GM12878 (cell line): ENCODE data around the gene ZNF615. TPM values are rescaled to one million over a fixed set of nuclear protein-coding genes. Genes with fewer than 3 reads are reported as not detected.
"Not testable (repeated sequence)": the region's sequence is repeated elsewhere in the genome, so short reads cannot be mapped to it uniquely, and the experiment has no call there.

Experiments
- ATAC-seq: fragments of 200-7000 bp; cut with Tn5 transposase; 3 replicates; pipeline ENCODE4 v1.9.1; 2020; ENCODE audit warnings: mild to moderate bottlenecking, moderate library complexity
- BruUV-seq: library from RNA; stranded (reverse); fragments of 400-500 nt; replicated peaks from 2 replicates; lab custom pipeline; 2021; lab: Mats Ljungman, UMichigan
- CTCF ChIA-PET: fragments of 300-600 bp; sonication (Branson Sonifier 250); formaldehyde crosslinking; extraction: SDS; loops from one replicate; lab custom pipeline; 2021; ENCODE audit warnings: inconsistent platforms; lab: Yijun Ruan, JAX
- POLR2A ChIA-PET: fragments of 350-600 bp; formaldehyde crosslinking; extraction: SDS; loops from one replicate; lab custom pipeline; 2021; ENCODE audit warnings: inconsistent platforms; lab: Charles Lee
- RAD21 ChIA-PET: fragments of 300-600 bp; sonication (Branson Sonifier 250); formaldehyde crosslinking; loops from one replicate; lab custom pipeline; 2023; ENCODE audit warnings: antibody characterized with exemption; ENCODE audit not compliant: unreplicated experiment; lab: Charles Lee
- SMC1A ChIA-PET: fragments of 300-600 bp; sonication (Branson Sonifier 250); formaldehyde crosslinking; loops from one replicate; lab custom pipeline; 2023; ENCODE audit not compliant: unreplicated experiment, uncharacterized antibody; lab: Charles Lee
- DNase-seq: peaks from one replicate; pipeline ENCODE4 v3.0.0-alpha.2; 2011; ENCODE audit warnings: low read depth, low spot score
- FAIRE-seq: peaks from 3 replicates; lab custom pipeline; 2011; peaks lifted over from hg19 to GRCh38; lab: Jason Lieb, UNC
- H2AFZ ChIP-seq: 2 replicates; pipeline ENCODE4 v1.6.0; 2011; ENCODE audit warnings: low read depth, low read length, control low read depth; ENCODE audit not compliant: control insufficient read depth
- H3K27ac ChIP-seq: 2 replicates; pipeline ENCODE4 v1.5.1; 2011; ENCODE audit warnings: control low read depth; ENCODE audit not compliant: control insufficient read depth, insufficient read depth
- H3K27me3 ChIP-seq, 2 experiments: replicated peaks in 1 of 2; 2 replicates each; pipeline versions ENCODE4 v1.6.0 to v1.6.1; 2011; ENCODE audit warnings: low read length in 1 of 2; ENCODE audit not compliant: control insufficient read depth in 2 of 2, insufficient read depth in 2 of 2
- H3K36me3 ChIP-seq, 2 experiments: 2 replicates each; pipeline ENCODE4 v1.5.1; 2011; ENCODE audit warnings: low read length in 1 of 2; ENCODE audit not compliant: control insufficient read depth in 2 of 2, insufficient read depth in 2 of 2
- H3K4me1 ChIP-seq: 2 replicates; pipeline ENCODE4 v1.6.1; 2011; ENCODE audit warnings: mild to moderate bottlenecking, low read length, moderate library complexity, mixed read lengths; ENCODE audit not compliant: control insufficient read depth, insufficient read depth
- H3K4me2 ChIP-seq: 2 replicates; pipeline ENCODE4 v1.6.0; 2011; ENCODE audit warnings: control low read depth; ENCODE audit not compliant: control insufficient read depth, insufficient read depth
- H3K4me3 ChIP-seq: fragments of 200-600 bp; sonication (generic); 2 replicates; pipeline ENCODE4 v1.5.1; 2016
- H3K79me2 ChIP-seq: 2 replicates; pipeline ENCODE4 v1.6.0; 2011; ENCODE audit warnings: low read length; ENCODE audit not compliant: control insufficient read depth, insufficient read depth
- H3K9ac ChIP-seq: 2 replicates; pipeline ENCODE4 v1.8.0; 2011; ENCODE audit warnings: low read length, control low read depth, mixed read lengths; ENCODE audit not compliant: control insufficient read depth, insufficient read depth
- H3K9me3 ChIP-seq: replicated peaks from 3 replicates; pipeline ENCODE4 v1.5.1; 2011; ENCODE audit warnings: mild to moderate bottlenecking, low read length; ENCODE audit not compliant: control insufficient read depth, insufficient read depth
- H4K20me1 ChIP-seq: 2 replicates; pipeline ENCODE4 v1.6.0; 2011; ENCODE audit not compliant: control insufficient read depth, insufficient read depth
- CHD2 ChIP-seq: IDR thresholded peaks from 2 replicates; pipeline ENCODE4 v1.6.1; 2011; ENCODE audit warnings: low read depth, low read length, improper control_type of control experiment, borderline replicate concordance
- ESRRA ChIP-seq: IDR thresholded peaks from 2 replicates; pipeline ENCODE4 v1.6.1; 2012; ENCODE audit warnings: mild to moderate bottlenecking, low read length, improper control_type of control experiment
- MEF2B ChIP-seq: fragments of 450-650 bp; IDR thresholded peaks from 2 replicates; pipeline ENCODE4 v1.6.1; 2018; ENCODE audit warnings: mild to moderate bottlenecking, moderate library complexity; ENCODE audit not compliant: partially characterized antibody, poor library complexity, severe bottlenecking
- STAT3 ChIP-seq: IDR thresholded peaks from 2 replicates; pipeline ENCODE4 v1.6.1; 2011; ENCODE audit warnings: low read depth, low read length, improper control_type of control experiment
- ZSCAN29 ChIP-seq: fragments of 450-650 bp; IDR thresholded peaks from 2 replicates; pipeline ENCODE4 v1.6.1; 2017; ENCODE audit warnings: mild to moderate bottlenecking, moderate library complexity
- WGBS: methylation state at CpG from one replicate; pipeline ENCODE4 v1.1.6; 2016; ENCODE audit warnings: low lambda C conversion rate; ENCODE audit not compliant: insufficient replicate concordance, insufficient coverage; ENCODE audit errors: missing lambda C conversion rate; 5-methylcytosine and 5-hydroxymethylcytosine counted together
- in situ Hi-C: fragments of 300-500 bp; cut with MboI; formaldehyde crosslinking; loops from 9 replicates; pipeline ENCODE4 v1.14.3; 2018; ENCODE audit warnings: mixed read lengths
- intact Hi-C: fragments of 100-400 bp; cut with micrococcal nuclease; formaldehyde crosslinking; loops from one replicate; pipeline ENCODE4 v1.14.2; 2022; ENCODE audit not compliant: unreplicated experiment
- polyA plus RNA-seq, 11 experiments: library from polyadenylated mRNA; depleted of rRNA in 4 of 11; unstranded in 6 of 11; stranded (reverse) in 5 of 11; fragments of >200 nt; fragmentation: Nextera tagmentation in 4 of 11; fragmentation: Illumina TruSeq in 1 of 11; extraction: Ambion mirVana in 4 of 11; extraction: Trizol in 1 of 11; gene quantifications; 1 replicate in 1 of 11; 2 replicates in 10 of 11; pipeline versions ENCODE4 v1.2.1 to v1.2.3, GENCODE V29; 2011 to 2016; ENCODE audit warnings: inconsistent platforms in 2 of 11, missing spikeins in 2 of 11, low read depth in 1 of 11
- total RNA-seq, 4 experiments: library from RNA; depleted of rRNA in 3 of 4; stranded (reverse); fragments of >200 nt in 3 of 4; fragmentation: Illumina TruSeq in 1 of 4; extraction: Trizol in 1 of 4; gene quantifications; 2 replicates each; pipeline versions ENCODE4 v1.2.1 to v1.2.3, GENCODE V29; 2013 to 2021
- TF ChIP-seq, protein P1 (sequence below): IDR thresholded peaks from 2 replicates; pipeline ENCODE4 v1.6.1; 2011; ENCODE audit warnings: mild to moderate bottlenecking, low read depth, low read length, moderate library complexity; ENCODE audit not compliant: insufficient replicate concordance
- TF ChIP-seq, protein P2 (sequence below): fragments of 450-650 bp; IDR thresholded peaks from 2 replicates; pipeline ENCODE4 v1.6.1; 2018; ENCODE audit warnings: borderline replicate concordance, mild to moderate bottlenecking; ENCODE audit not compliant: partially characterized antibody
- TF ChIP-seq, protein P3 (sequence below): IDR thresholded peaks from 2 replicates; pipeline ENCODE4 v1.6.1; 2011; ENCODE audit warnings: borderline replicate concordance, low read depth, mild to moderate bottlenecking, moderate library complexity, mixed read lengths, low read length; ENCODE audit not compliant: insufficient read depth; ENCODE audit errors: extremely low read length
- TF ChIP-seq, protein P4 (sequence below): IDR thresholded peaks from 2 replicates; pipeline ENCODE4 v1.6.1; 2012; ENCODE audit warnings: low read depth, low read length, improper control_type of control experiment

ZNF615 gene
- total and polyA plus RNA-seq, 10 of the 15 experiments (the other 5 are each of a cell fraction or from before 2014, with no cell fraction given) = 1.7 to 7.2 (median 4.2) TPM

- TF ChIP-seq, protein P1, sequence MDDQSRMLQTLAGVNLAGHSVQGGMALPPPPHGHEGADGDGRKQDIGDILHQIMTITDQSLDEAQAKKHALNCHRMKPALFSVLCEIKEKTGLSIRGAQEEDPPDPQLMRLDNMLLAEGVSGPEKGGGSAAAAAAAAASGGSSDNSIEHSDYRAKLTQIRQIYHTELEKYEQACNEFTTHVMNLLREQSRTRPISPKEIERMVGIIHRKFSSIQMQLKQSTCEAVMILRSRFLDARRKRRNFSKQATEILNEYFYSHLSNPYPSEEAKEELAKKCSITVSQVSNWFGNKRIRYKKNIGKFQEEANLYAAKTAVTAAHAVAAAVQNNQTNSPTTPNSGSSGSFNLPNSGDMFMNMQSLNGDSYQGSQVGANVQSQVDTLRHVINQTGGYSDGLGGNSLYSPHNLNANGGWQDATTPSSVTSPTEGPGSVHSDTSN = no peak
- TF ChIP-seq, protein P2, sequence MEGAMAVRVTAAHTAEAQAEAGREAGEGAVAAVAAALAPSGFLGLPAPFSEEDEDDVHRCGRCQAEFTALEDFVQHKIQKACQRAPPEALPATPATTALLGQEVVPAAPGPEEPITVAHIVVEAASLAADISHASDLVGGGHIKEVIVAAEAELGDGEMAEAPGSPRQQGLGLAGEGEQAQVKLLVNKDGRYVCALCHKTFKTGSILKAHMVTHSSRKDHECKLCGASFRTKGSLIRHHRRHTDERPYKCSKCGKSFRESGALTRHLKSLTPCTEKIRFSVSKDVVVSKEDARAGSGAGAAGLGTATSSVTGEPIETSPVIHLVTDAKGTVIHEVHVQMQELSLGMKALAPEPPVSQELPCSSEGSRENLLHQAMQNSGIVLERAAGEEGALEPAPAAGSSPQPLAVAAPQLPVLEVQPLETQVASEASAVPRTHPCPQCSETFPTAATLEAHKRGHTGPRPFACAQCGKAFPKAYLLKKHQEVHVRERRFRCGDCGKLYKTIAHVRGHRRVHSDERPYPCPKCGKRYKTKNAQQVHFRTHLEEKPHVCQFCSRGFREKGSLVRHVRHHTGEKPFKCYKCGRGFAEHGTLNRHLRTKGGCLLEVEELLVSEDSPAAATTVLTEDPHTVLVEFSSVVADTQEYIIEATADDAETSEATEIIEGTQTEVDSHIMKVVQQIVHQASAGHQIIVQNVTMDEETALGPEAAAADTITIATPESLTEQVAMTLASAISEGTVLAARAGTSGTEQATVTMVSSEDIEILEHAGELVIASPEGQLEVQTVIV = no peak
- TF ChIP-seq MEF2B (no peak), ZSCAN29 (no peak), CHD2 (no peak), STAT3 (no peak), ESRRA (no peak)
- TF ChIP-seq, protein P3, sequence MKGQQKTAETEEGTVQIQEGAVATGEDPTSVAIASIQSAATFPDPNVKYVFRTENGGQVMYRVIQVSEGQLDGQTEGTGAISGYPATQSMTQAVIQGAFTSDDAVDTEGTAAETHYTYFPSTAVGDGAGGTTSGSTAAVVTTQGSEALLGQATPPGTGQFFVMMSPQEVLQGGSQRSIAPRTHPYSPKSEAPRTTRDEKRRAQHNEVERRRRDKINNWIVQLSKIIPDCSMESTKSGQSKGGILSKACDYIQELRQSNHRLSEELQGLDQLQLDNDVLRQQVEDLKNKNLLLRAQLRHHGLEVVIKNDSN = no peak
- TF ChIP-seq, protein P4, sequence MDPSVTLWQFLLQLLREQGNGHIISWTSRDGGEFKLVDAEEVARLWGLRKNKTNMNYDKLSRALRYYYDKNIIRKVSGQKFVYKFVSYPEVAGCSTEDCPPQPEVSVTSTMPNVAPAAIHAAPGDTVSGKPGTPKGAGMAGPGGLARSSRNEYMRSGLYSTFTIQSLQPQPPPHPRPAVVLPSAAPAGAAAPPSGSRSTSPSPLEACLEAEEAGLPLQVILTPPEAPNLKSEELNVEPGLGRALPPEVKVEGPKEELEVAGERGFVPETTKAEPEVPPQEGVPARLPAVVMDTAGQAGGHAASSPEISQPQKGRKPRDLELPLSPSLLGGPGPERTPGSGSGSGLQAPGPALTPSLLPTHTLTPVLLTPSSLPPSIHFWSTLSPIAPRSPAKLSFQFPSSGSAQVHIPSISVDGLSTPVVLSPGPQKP = no peak
Measured at GRCh38 chr19:51983361-51983760, 24.6 kb downstream of the ZNF615 start (continued).

DNA sequence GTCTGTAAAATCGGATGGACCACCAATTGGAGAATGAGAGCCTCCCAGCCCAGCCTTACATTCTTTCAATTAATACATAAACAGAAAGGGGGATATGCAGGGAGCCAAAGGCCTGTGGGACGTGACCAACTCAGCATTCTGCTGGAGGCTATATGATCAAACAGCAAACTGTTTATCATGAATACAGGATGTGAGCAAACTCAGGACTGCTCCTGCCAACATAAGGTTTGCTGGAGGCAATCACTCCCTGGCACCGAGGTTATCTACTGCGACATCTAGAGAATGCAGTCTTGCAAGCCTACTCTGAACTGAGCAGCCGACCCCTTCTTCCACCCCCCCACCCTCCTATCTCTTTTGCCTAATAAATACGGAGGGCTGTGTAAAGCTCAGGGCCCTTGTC is 27.1 kb downstream of the ZNF615 start:
- H4K20me1 ChIP-seq, H3K4me3 ChIP-seq, FAIRE-seq, H3K4me1 ChIP-seq, POLR2A ChIA-PET, in situ Hi-C loops, H3K4me2 ChIP-seq, H3K79me2 ChIP-seq, intact Hi-C loops, H3K9ac ChIP-seq, H3K27me3 ChIP-seq, ATAC-seq, H2AFZ ChIP-seq, H3K27ac ChIP-seq, CTCF ChIA-PET, H3K36me3 ChIP-seq, RAD21 ChIA-PET, SMC1A ChIA-PET, BruUV-seq, DNase-seq: not testable (repeated sequence)
- WGBS = 83% methylated on average over 6 of the region's 6 CpGs
- peaks cover 32% of the 10 kb centered on the region; the same call in 2 of the 3 replicates for H3K9me3 ChIP-seq
